Right renal cortex interstitium (tissue), 3 donors: ENCODE results near the gene MED16. TPM values are rescaled to one million over a fixed set of nuclear protein-coding genes. Genes with fewer than 3 reads are reported as not detected.

Experiments
- DNase-seq, 3 donors: peaks; one replicate each; pipeline ENCODE4 v3.0.0-alpha.2; 2013; ENCODE audit warnings: low read depth in 3 of 3, low spot score in 2 of 3
- polyA plus RNA-seq, 3 donors: library from polyadenylated mRNA; unstranded; fragments of 120-200 nt; gene quantifications; one replicate each; pipeline ENCODE4 v1.2.1, GENCODE V29; 2013; ENCODE audit not compliant: insufficient read length in 3 of 3

The MED16 gene, protein sequence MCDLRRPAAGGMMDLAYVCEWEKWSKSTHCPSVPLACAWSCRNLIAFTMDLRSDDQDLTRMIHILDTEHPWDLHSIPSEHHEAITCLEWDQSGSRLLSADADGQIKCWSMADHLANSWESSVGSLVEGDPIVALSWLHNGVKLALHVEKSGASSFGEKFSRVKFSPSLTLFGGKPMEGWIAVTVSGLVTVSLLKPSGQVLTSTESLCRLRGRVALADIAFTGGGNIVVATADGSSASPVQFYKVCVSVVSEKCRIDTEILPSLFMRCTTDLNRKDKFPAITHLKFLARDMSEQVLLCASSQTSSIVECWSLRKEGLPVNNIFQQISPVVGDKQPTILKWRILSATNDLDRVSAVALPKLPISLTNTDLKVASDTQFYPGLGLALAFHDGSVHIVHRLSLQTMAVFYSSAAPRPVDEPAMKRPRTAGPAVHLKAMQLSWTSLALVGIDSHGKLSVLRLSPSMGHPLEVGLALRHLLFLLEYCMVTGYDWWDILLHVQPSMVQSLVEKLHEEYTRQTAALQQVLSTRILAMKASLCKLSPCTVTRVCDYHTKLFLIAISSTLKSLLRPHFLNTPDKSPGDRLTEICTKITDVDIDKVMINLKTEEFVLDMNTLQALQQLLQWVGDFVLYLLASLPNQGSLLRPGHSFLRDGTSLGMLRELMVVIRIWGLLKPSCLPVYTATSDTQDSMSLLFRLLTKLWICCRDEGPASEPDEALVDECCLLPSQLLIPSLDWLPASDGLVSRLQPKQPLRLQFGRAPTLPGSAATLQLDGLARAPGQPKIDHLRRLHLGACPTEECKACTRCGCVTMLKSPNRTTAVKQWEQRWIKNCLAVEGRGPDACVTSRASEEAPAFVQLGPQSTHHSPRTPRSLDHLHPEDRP
- 10 to 100 TPM; 41.8 to 54.4 (median 43.9) TPM for polyA plus RNA-seq

- peak; percentile 90 to 94 (median 91) for DNase-seq
These were observed at the start of gene MED16, which contains the start of gene RNU6-9 for GRCh38 chr19:892894-893689. Gene MED16, minus strand, starts transcription at chr19:893187. Its CDS starts 2,056 bp downstream, at chr19:891131. Gene RNU6-9, plus strand, starts transcription at chr19:893484.

DNA sequence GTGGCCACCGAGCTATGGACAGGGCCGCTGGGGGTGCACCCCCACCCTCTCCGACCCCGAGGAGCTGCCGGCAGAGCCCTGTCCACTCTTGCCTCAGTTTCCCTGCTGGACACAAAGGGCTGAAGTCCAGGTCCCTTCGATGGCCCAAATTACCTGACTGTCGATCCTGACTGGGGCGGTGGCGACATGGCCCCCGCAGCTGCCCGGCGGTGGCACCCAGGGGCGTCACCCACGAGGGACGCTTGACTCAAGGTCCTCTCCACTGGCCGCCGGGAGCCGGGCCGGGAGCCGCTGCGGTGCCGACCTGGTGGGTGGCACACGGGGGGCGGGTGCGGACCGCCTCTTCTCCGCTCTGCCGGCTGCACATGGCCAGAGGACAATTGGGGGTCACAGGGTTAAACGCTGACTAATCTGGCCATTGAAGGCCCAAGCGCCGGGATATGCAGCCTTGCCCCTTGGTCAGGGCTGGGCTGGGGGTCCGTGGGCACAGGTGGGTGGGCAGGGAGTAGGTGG, 49.2 kb upstream of the MED16 start:
- DNase-seq, result no peak

- no peak for DNase-seq
These were observed 48.5 kb upstream of the MED16 start for GRCh38 chr19:941292-942132.

DNA sequence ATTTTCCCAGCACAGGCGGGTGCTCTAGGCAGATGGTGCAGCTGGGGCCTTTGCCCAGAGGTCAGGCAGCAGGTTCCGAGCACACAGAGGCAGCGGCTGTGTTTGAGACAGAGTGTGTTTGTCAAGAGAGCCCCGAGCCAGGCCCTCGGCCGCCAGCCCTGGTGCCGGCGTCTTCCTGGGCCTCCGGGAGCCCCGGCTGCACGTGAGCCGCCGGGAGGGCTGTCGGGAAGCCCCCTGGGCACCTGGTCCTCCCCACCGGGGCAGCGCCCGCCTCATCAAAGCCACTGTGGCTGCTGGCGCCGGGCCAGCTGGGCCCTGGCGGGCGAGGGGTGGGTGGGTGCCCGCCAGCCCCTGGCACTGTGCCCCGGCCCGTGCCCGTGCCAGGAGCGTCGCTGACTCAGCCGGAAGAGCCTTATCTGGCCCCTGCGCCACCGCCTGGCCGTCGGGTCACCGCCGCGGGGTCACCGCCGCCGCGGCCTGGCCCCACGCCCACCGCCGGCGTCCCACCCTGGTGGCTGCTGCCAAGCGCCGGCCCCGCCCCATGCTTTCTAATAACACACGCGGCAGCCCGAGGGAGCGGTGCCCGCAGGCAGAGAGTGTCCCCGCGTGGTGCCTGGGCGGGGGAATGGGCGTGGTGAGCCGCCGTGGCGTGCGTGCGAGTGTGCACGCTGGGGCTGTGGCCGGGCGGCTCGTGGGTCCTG, 47.8 kb upstream of the MED16 start:
- no peak for DNase-seq

DNA sequence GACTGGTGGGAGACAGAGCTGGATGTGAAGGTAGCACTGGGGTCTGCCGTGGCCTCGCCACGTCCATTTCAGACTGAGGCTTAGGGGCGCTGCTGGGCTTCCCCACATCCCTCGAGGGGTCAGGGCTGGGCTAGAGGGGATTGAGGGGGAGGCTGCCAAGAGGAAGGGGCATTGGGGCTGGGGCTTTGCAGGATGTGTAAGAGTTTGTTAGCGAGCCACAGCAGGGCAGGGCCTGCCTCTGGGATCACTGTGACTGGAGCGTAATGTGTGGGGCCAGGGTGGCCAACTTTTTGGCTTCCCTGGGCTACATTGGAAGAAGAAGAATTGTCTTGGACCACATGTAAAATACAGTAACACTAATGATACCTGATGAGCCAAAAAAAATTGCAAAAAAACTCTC, 46.9 kb upstream of the MED16 start:
- DNase-seq, result no peak

- no peak for DNase-seq
These were observed 46.5 kb upstream of the MED16 start for GRCh38 chr19:939439-939838.

GRCh38 chr19:938233-938923, 45.4 kb upstream of the MED16 start:
- no peak for DNase-seq

GRCh38 chr19:937259-937694, 44.3 kb upstream of the MED16 start:
- DNase-seq, result no peak

GRCh38 chr19:936175-936546, 43.2 kb upstream of the MED16 start:
- no peak for DNase-seq

- DNase-seq, result no peak
These were observed 42.0 kb upstream of the MED16 start for GRCh38 chr19:934865-935479.

- DNase-seq, result no peak
These were observed 41.3 kb upstream of the MED16 start for GRCh38 chr19:934197-934840.

DNA sequence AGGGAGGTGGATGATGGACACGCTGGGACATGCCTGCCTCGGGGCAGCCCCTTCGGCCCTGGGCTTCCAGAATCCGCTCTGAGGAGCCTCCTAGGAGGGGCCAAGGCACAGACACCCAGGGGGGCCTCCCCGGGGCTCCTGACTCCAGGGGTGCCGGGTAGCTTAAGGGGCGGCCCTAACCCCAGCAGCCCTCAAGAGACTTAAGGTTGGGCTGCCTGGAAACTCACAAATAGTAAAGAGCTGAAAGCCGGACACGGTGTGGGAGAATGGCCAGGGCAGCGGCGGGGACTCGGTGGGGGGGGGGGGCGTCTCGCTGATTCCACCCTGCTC, 40.5 kb upstream of the MED16 start:
- DNase-seq, result no peak

- no peak for DNase-seq
These were observed 39.9 kb upstream of the MED16 start for GRCh38 chr19:932648-933552.

DNA sequence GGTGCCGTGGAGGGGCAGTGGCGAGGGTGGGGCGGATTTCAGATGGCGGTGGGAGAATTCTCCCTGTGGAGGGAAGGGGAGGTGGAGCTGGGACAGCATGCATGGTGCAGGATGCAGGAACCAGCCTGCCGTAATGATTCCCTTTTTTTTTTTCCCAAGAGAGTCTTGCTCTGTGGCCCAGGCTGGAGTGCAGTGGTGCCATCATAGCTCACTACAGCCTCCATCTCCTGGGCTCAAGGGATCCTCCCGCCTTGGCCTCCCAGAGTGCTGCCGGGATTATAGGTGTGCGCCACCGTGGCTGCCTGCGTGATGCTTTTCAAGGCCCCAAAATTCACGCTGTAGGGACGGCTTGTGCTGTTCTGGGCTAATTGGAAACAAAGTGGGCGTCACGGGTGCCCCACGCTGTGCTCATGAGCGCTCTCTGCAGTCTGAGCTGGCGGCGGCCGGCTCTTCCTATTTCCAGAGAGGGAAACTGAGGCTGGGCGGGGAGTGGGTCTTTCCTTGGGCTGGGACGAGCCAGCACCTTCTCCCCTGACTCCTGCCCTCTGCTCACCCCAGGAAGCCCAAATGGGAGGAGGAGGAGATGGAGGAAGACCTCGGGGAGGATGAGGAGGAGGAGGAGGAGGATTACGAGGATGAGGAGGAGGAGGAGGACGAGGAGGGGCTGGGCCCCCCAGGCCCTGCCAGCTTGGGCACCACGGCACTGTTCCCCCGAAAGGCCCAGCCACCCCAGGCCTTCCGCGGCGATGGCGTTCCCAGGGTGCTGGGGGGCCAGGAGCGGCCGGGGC, 39.1 kb upstream of the MED16 start:
- DNase-seq, result no peak

DNA sequence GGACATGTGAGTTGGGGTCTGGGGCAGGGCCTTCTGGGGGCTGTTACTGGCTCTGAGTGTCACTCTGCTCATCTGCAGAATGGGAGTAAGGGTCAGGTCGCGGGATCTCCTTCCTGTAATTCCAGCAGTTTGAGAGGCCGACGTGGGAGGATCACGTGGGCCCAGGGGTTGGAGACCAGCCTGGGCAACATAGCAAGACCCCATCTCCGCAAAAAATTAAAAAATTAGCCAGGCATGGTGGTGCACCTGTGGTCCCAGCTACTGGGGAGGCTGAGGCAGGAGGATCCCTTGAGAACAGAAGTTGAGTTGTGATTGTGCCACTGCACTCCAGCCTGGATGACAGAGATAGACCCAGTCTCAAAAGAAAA, 36.9 kb upstream of the MED16 start:
- DNase-seq, result no peak
